GM12878 (cell line): ENCODE measurements around the gene XDH. TPM values are rescaled to one million over a fixed set of nuclear protein-coding genes. Genes with fewer than 3 reads are reported as not detected.

Experiments
- ATAC-seq: fragments of 200-7000 bp; cut with Tn5 transposase; 3 replicates; pipeline ENCODE4 v1.9.1; 2020; ENCODE audit warnings: mild to moderate bottlenecking, moderate library complexity
- BruUV-seq: library from RNA; stranded (reverse); fragments of 400-500 nt; replicated peaks from 2 replicates; lab custom pipeline; 2021; lab: Mats Ljungman, UMichigan
- CTCF ChIA-PET: fragments of 300-600 bp; sonication (Branson Sonifier 250); formaldehyde crosslinking; extraction: SDS; loops from one replicate; lab custom pipeline; 2021; ENCODE audit warnings: inconsistent platforms; lab: Yijun Ruan, JAX
- POLR2A ChIA-PET: fragments of 350-600 bp; formaldehyde crosslinking; extraction: SDS; loops from one replicate; lab custom pipeline; 2021; ENCODE audit warnings: inconsistent platforms; lab: Charles Lee
- RAD21 ChIA-PET: fragments of 300-600 bp; sonication (Branson Sonifier 250); formaldehyde crosslinking; loops from one replicate; lab custom pipeline; 2023; ENCODE audit warnings: antibody characterized with exemption; ENCODE audit not compliant: unreplicated experiment; lab: Charles Lee
- SMC1A ChIA-PET: fragments of 300-600 bp; sonication (Branson Sonifier 250); formaldehyde crosslinking; loops from one replicate; lab custom pipeline; 2023; ENCODE audit not compliant: unreplicated experiment, uncharacterized antibody; lab: Charles Lee
- DNase-seq: peaks from one replicate; pipeline ENCODE4 v3.0.0-alpha.2; 2011; ENCODE audit warnings: low read depth, low spot score
- FAIRE-seq: peaks from 3 replicates; lab custom pipeline; 2011; peaks lifted over from hg19 to GRCh38; lab: Jason Lieb, UNC
- H2AFZ ChIP-seq: 2 replicates; pipeline ENCODE4 v1.6.0; 2011; ENCODE audit warnings: low read depth, low read length, control low read depth; ENCODE audit not compliant: control insufficient read depth
- H3K27ac ChIP-seq: 2 replicates; pipeline ENCODE4 v1.5.1; 2011; ENCODE audit warnings: control low read depth; ENCODE audit not compliant: control insufficient read depth, insufficient read depth
- H3K27me3 ChIP-seq, 2 experiments: replicated peaks in 1 of 2; 2 replicates each; pipeline versions ENCODE4 v1.6.0 to v1.6.1; 2011; ENCODE audit warnings: low read length in 1 of 2; ENCODE audit not compliant: control insufficient read depth in 2 of 2, insufficient read depth in 2 of 2
- H3K36me3 ChIP-seq, 2 experiments: 2 replicates each; pipeline ENCODE4 v1.5.1; 2011; ENCODE audit warnings: low read length in 1 of 2; ENCODE audit not compliant: control insufficient read depth in 2 of 2, insufficient read depth in 2 of 2
- H3K4me1 ChIP-seq: 2 replicates; pipeline ENCODE4 v1.6.1; 2011; ENCODE audit warnings: mild to moderate bottlenecking, low read length, moderate library complexity, mixed read lengths; ENCODE audit not compliant: control insufficient read depth, insufficient read depth
- H3K4me2 ChIP-seq: 2 replicates; pipeline ENCODE4 v1.6.0; 2011; ENCODE audit warnings: control low read depth; ENCODE audit not compliant: control insufficient read depth, insufficient read depth
- H3K4me3 ChIP-seq: fragments of 200-600 bp; sonication (generic); 2 replicates; pipeline ENCODE4 v1.5.1; 2016
- H3K79me2 ChIP-seq: 2 replicates; pipeline ENCODE4 v1.6.0; 2011; ENCODE audit warnings: low read length; ENCODE audit not compliant: control insufficient read depth, insufficient read depth
- H3K9ac ChIP-seq: 2 replicates; pipeline ENCODE4 v1.8.0; 2011; ENCODE audit warnings: low read length, control low read depth, mixed read lengths; ENCODE audit not compliant: control insufficient read depth, insufficient read depth
- H3K9me3 ChIP-seq: replicated peaks from 3 replicates; pipeline ENCODE4 v1.5.1; 2011; ENCODE audit warnings: mild to moderate bottlenecking, low read length; ENCODE audit not compliant: control insufficient read depth, insufficient read depth
- H4K20me1 ChIP-seq: 2 replicates; pipeline ENCODE4 v1.6.0; 2011; ENCODE audit not compliant: control insufficient read depth, insufficient read depth
- ATF2 ChIP-seq: IDR thresholded peaks from 2 replicates; pipeline ENCODE4 v1.6.1; 2012; ENCODE audit warnings: low read length, inconsistent platforms
- DPF2 ChIP-seq: fragments of 450-650 bp; IDR thresholded peaks from 2 replicates; pipeline ENCODE4 v1.6.1; 2017; ENCODE audit warnings: mild to moderate bottlenecking
- MYB ChIP-seq: fragments of 150-350 bp; IDR thresholded peaks from 2 replicates; pipeline ENCODE4 v1.6.1; 2014; ENCODE audit warnings: mild to moderate bottlenecking, low read depth, low read length, borderline replicate concordance
- ZBTB40 ChIP-seq: fragments of 450-650 bp; IDR thresholded peaks from 2 replicates; pipeline ENCODE4 v1.6.1; 2016; ENCODE audit warnings: mild to moderate bottlenecking, moderate library complexity, borderline replicate concordance
- WGBS: methylation state at CpG from one replicate; pipeline ENCODE4 v1.1.6; 2016; ENCODE audit warnings: low lambda C conversion rate; ENCODE audit not compliant: insufficient replicate concordance, insufficient coverage; ENCODE audit errors: missing lambda C conversion rate; 5-methylcytosine and 5-hydroxymethylcytosine counted together
- in situ Hi-C: fragments of 300-500 bp; cut with MboI; formaldehyde crosslinking; loops from 9 replicates; pipeline ENCODE4 v1.14.3; 2018; ENCODE audit warnings: mixed read lengths
- intact Hi-C: fragments of 100-400 bp; cut with micrococcal nuclease; formaldehyde crosslinking; loops from one replicate; pipeline ENCODE4 v1.14.2; 2022; ENCODE audit not compliant: unreplicated experiment
- polyA plus RNA-seq, 11 experiments: library from polyadenylated mRNA; depleted of rRNA in 4 of 11; unstranded in 6 of 11; stranded (reverse) in 5 of 11; fragments of >200 nt; fragmentation: Nextera tagmentation in 4 of 11; fragmentation: Illumina TruSeq in 1 of 11; extraction: Ambion mirVana in 4 of 11; extraction: Trizol in 1 of 11; gene quantifications; 1 replicate in 1 of 11; 2 replicates in 10 of 11; pipeline versions ENCODE4 v1.2.1 to v1.2.3, GENCODE V29; 2011 to 2016; ENCODE audit warnings: inconsistent platforms in 2 of 11, missing spikeins in 2 of 11, low read depth in 1 of 11
- total RNA-seq, 4 experiments: library from RNA; depleted of rRNA in 3 of 4; stranded (reverse); fragments of >200 nt in 3 of 4; fragmentation: Illumina TruSeq in 1 of 4; extraction: Trizol in 1 of 4; gene quantifications; 2 replicates each; pipeline versions ENCODE4 v1.2.1 to v1.2.3, GENCODE V29; 2013 to 2021

XDH gene
- total and polyA plus RNA-seq, 10 of the 15 experiments (the other 5 are each of a cell fraction or from before 2014, with no cell fraction given): 0.01 TPM; not detected in 9

GRCh38 chr2:31335921-31336585, 78.5 kb downstream of the XDH start:
- no peaks in the 10 kb centered on the region for H3K9me3 ChIP-seq
- SMC1A ChIA-PET: interaction anchor here (6.9 kb wide), 1 partner anchor 625 kb away, joined by 47 read pairs; no protein-coding TSS in a partner anchor
- H2AFZ ChIP-seq: no peak overlapping the region

More at GRCh38 chr2:31335921-31336585, 78.5 kb downstream of the XDH start:
- no peaks in the 10 kb centered on the region for H4K20me1 ChIP-seq
- CTCF ChIA-PET: interaction anchor here (1.6 to 11.4 kb wide), 5 partner anchors 78 to 623 kb away, joined by 4 to 138 read pairs (median 89); no protein-coding TSS in a partner anchor
- H3K9ac ChIP-seq: no peak overlapping the region
- H3K4me2 ChIP-seq: no peak overlapping the region
- peaks cover 0 to 3% of the 10 kb centered on the region in 2 experiments; a peak in 1 of 4 replicates for H3K27me3 ChIP-seq
- H3K4me3 ChIP-seq: no peak overlapping the region
- H3K36me3 ChIP-seq: no peaks in the 10 kb centered on the region
- TF ChIP-seq ZBTB40 (no peak), DPF2 (no peak), MYB (no peak), ATF2 (no peak)
- H3K4me1 ChIP-seq: no peaks in the 10 kb centered on the region
- no peak for DNase-seq
- POLR2A ChIA-PET: no interaction called here
- RAD21 ChIA-PET: interaction anchor here (6.9 to 8.1 kb wide), 2 partner anchors 167 to 622 kb away, joined by 62 to 103 read pairs; no protein-coding TSS in a partner anchor
- intact Hi-C loops: no loop called here
- in situ Hi-C loops: loop anchor here (10.0 kb wide), 1 partner anchor 1171 kb away; no protein-coding TSS in a partner anchor
- BruUV-seq: no TSS peak
- ATAC-seq: no peak
- no peaks in the 10 kb centered on the region for H3K79me2 ChIP-seq
- no peak for FAIRE-seq
- H3K27ac ChIP-seq: no peak overlapping the region
- 10% methylated on average over 5 of the region's 5 CpGs for WGBS
